ENCODE measurements around the gene DNLZ.

DNLZ gene

GRCh38 chr9:136395345-136396218 lies 32.0 kb upstream of the DNLZ start:
- DNase-seq: no peak

GRCh38 chr9:136395020-136395340 lies 31.4 kb upstream of the DNLZ start:
- DNase-seq: no peak

- DNase-seq: no peak
Measured at GRCh38 chr9:136394312-136395019, 30.9 kb upstream of the DNLZ start.

- no peak for DNase-seq
Measured at GRCh38 chr9:136393531-136393930, 30.0 kb upstream of the DNLZ start.

- DNase-seq: no peak
Measured at GRCh38 chr9:136392538-136393449, 29.2 kb upstream of the DNLZ start.

GRCh38 chr9:136391737-136392537 lies 28.4 kb upstream of the DNLZ start:
- DNase-seq: no peak

- no peak for DNase-seq
Measured at GRCh38 chr9:136389396-136389795, 25.9 kb upstream of the DNLZ start.

GRCh38 chr9:136387217-136387616 lies 23.7 kb upstream of the DNLZ start:
- no peak for DNase-seq

GRCh38 chr9:136386018-136386417 lies 22.5 kb upstream of the DNLZ start:
- DNase-seq: no peak

GRCh38 chr9:136385015-136385414 lies 21.5 kb upstream of the DNLZ start:
- peak; percentile 3 for DNase-seq

- no peak for DNase-seq
Measured at GRCh38 chr9:136383436-136383835, 19.9 kb upstream of the DNLZ start.

GRCh38 chr9:136381966-136382513 lies 18.5 kb upstream of the DNLZ start:
- no peak for DNase-seq

- DNase-seq: no peak
Measured at GRCh38 chr9:136381311-136381710, 17.8 kb upstream of the DNLZ start.

- DNase-seq: no peak
Measured at GRCh38 chr9:136380381-136380780, 16.8 kb upstream of the DNLZ start.

GRCh38 chr9:136379891-136380290 lies 16.3 kb upstream of the DNLZ start:
- DNase-seq: no peak

GRCh38 chr9:136379401-136379800 lies 15.9 kb upstream of the DNLZ start:
- DNase-seq: no peak

GRCh38 chr9:136379003-136379287 lies 15.4 kb upstream of the DNLZ start:
- DNase-seq: no peak

GRCh38 chr9:136378170-136379002 lies 14.8 kb upstream of the DNLZ start:
- no peak for DNase-seq

GRCh38 chr9:136377341-136378169 lies 14.0 kb upstream of the DNLZ start:
- DNase-seq: no peak

GRCh38 chr9:136376457-136376856 lies 12.9 kb upstream of the DNLZ start:
- no peak for DNase-seq

GRCh38 chr9:136375096-136375495 lies 11.6 kb upstream of the DNLZ start:
- no peak for DNase-seq
